HS-27A (cell line): ENCODE results near the gene C1orf115.
"Not testable (repeated sequence)": the region's sequence is repeated elsewhere in the genome, so short reads cannot be mapped to it uniquely, and the experiment has no call there.

Experiments
- DNase-seq: peaks from one replicate; pipeline ENCODE4 v3.0.0-alpha.2; 2012; ENCODE audit warnings: low read depth, missing footprints

The C1orf115 gene

DNA sequence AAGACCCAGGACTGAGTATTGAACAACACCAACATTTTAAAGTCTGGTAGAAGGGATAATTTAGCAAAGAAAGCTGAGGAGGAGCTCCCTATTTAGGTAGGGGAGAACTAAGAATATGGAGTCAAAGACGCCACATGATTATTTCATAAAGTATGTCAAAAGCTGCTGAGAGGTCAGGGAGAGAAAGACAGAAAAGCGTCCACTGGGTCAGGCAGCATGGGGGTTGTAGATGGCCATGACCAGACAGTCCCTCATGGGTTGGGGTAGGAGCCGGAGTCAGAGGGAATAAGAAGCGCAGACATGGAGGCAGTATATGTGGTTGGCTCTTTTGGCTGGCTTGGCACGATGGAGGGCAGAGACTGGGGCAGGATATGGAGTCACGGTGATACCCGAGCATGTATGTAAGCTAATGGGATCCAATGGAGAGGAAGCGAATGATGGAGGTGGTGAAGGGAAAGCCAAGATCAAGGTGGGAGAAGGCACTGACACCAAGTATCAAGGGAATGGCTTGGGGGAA is 4.8 kb downstream of the C1orf115 start:
- no peak for DNase-seq

DNA sequence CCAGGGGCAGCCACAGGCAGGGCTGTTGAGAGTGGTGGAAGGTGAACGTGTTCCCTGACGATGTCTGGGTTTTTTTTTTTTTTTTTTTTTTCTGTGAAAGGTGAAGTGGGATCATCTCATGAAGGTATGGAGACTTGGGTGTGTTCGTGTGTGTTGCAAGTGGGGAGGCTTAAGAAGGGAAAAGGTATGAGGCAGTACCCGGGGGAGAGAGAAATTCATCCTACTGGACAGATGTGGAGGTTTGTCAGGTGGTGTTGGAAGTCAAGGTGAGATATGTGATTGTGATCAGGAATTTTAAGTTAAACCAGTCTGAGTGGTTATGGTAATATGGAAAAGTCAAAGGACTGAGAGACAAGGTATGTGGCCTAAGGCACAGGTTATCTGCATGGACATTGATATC is 5.3 kb downstream of the C1orf115 start:
- DNase-seq, result no peak

DNA sequence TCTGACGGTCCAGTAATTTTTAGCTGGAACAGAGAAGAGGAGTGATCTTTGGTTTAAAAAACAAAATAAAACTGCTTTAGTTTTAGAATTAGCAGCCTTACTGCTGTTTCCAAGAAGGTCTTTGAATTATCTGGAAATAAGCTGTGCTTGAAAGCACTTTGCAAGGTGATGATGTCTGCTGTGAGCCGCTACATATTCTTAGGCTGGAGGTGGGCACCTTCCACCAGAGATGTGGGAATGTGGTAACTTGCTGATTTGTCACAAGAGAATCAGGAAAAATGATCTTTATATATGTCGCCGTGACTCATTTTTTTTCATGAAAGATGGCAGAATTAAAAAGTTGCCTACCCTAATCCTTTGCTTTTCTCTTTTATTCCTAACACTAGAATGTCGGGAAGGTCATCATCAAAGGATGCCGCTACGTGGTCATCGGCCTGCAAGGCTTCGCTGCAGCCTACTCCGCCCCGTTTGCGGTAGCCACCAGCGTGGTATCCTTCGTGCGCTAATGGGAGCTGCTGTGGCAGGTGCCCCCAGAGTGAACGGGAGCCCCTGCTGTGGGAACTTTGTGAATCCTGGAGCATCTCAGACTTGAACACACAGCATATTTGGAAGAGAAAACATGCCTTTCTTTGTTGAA is 6.2 kb downstream of the C1orf115 start:
- no peak for DNase-seq

DNA sequence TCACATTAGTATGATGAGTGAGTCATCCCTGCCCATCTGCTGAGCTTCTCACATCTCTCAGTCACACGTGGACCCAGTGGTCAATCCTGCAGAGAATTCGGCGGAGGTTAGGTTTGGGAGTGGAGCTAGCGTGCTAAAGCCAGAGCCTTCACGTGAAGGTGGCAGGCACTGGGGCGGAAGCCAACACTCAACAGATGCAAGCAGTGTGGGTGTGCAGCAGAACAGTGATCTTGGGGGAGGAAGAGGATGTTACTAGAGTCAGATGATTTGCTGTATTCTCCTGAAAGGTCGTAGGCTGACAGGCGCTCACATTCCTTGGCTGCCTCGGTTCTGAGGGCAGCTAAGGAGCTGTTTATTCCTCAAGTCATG is 6.7 kb downstream of the C1orf115 start:
- DNase-seq, result no peak

DNA sequence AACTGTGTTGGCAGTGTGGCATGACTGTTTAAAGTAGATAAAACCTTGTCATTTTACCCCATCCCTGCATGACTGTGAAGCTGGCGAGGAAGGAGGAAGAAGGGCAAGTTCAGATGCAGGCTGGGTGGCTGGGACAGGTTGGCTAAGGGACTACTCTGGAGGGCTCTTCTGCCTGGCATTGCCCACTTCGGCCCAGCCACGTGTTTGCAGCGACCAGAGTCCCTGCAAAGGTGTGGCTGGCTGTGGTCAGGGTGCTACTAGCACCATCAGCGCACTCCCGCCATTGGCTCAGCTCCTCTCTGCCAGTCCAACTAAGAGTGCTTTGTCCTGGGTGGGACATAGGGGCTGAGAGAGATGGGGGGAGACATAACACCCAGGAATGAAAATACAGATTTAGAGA is 7.2 kb downstream of the C1orf115 start:
- DNase-seq, result no peak

DNA sequence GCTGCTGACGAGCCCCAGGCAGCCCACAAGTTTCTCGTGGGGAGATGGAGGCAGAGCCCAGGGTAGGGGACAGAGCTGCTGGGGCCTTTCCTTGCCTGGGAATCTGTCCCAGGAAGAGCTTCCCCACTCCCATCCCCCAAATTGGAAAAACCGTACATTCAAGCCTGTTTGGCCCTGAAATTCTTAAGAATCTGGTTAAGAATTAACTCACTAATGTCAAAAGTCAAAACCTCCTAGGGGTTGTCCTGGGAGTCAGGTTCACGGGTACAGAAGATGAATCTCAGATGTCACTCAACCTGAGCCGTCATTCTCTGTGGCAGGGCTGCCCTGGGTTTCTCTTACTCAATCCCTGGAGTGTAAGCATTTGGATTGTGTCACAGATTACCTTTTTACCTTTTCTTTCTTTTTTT is 8.4 kb downstream of the C1orf115 start:
- no peak for DNase-seq

DNA sequence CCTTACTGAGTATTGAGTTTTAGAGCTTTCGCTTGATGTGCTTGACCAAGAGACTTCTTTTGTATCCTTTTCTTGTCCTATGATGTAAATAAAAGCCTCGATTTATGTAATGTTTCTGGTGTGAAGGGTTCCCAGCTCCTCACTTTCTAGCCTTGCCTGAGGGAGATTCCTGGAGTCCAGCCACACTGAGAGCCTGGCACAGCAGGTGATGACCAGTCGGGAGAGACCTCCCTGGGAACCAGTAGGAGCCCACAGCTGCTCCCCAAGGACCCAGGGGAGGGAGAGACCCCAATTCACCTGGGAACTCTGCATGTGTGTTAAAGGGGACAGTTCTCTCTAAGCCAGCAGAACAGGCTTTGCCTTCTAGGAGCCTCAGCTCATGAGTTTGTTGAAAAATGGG is 8.9 kb downstream of the C1orf115 start:
- no peak for DNase-seq

DNA sequence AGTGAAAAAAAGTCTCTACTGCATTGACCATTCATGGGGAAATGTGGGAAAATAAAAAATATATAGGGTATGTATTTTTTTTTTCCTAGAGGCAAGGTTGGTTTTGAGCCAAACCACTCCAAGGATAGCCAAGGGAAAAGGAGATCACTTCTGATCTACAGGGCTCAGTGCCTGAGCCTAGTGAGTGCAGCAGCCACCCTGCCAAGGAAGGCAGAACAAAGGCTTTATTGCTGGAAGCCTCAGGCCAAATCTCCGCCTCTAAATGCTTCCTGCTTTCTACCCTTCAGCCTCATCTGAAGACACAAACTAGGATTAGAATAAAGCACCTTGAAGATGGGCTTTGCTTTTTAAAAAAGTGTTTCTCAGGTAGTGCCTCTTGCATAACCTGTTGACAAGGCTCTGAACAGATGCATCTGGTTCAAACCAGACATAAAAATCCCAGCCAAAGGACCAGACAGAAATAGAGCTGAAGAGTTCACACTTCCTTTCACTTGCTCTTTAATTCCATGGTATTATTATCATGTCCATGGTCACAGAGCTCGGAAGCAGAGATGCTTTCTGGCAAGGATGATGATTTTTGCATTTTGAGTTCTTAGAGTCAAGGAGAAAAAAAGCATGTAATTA is 10.5 kb downstream of the C1orf115 start:
- DNase-seq, result no peak

DNA sequence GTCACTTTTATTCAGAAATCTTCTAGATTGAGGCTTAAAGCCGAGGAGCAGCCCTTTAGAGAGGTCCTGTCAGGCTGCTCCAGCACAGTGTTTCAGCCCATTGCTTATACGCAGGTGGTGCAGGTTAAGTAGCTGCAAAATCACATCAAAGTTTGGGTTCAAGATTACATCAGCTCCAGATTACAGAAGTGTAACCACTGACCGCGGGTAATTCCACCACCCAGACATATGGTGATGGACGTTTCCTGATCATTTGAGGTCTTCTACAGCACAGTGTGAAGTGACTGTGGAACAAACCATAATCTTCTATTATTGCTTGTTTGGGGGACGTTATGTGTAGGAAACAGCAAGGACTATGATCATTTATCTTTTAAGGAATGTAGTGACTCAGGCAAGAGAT is 11.8 kb downstream of the C1orf115 start:
- no peak for DNase-seq

DNA sequence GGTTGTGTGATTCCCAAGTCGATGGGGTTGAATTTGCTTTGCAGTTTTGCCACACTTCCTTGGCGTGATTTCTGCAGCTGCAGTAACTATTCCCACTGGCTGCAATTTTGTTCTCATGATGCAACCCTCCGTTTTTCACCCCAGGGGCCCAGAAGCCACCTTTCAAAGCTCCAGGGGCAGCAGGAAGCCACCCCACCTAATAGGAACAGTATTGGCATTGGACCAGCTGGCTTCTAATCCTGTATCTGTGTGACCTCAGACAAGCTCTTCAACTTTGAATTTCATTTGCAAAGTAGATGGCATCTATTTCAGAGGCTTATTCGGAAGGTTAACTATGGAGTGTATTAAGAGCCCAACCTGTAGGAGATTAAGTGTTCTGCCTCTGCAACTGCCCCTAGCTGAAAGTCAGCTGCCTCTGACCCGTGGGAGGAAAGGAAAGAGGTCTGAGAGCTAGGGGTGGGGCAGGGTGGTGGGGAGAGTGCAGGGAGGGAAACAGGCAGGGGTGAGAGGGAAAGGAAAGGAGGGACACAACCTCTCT is 12.6 kb downstream of the C1orf115 start:
- no peak for DNase-seq

DNA sequence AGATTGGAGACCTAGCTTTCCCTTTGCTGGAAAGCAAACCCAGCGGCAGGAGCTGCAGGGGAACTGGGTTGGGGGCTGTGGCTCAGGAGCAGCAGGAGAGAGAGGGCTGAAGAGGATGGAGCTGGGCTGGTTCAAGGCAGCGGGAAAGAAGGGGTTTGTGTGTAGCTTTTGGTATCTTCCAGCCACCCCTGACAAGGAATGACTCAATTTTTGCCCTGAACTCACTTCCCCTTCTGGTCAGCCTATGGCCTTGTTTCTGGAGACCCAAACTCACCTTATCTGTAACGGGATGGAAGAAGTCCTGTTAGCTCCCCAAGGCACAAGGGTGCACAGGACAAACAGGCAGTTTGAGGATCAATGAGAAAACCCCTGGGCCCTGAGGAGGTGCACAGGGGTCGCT is 13.1 kb downstream of the C1orf115 start:
- DNase-seq, result no peak

DNA sequence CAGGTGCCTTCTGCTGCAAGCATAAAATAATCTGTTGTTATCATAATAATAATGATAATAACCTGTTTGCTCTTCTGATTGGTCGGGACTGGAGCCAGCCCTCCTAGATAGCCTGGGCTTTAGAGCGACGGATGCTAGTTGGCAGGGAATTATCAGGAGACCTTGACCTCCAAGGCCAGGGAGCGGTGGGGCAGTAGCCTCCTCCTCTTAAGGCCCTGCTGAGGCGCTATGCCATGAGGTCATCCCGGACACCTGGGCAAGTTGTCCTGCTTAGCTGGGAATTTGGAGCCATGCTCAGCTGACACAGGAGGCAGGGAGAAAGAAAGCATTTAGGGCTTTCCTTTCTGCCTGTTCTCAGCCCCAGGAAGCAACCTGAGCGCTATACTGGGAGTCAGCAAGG is 15.6 kb downstream of the C1orf115 start:
- no peak for DNase-seq

DNA sequence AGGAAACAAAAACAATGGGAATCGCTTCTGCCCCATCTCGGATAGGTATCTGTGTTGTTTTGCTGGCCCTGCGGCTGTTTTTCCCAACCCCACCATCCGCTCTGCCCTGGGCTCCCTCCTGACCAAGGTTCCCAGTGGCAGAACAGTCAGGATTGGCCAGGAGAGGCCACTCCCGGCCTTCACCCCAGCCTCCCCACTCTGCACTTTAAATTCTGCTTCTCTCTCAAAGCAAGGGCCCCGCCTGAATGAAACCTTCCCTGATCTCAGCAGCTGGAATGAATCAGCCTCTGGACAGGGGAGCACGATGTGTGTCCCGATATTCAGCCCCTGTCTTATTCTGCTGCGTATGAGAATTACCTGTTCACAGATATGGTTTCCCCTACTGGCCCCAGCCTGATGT is 16.3 kb downstream of the C1orf115 start:
- DNase-seq, result no peak

DNA sequence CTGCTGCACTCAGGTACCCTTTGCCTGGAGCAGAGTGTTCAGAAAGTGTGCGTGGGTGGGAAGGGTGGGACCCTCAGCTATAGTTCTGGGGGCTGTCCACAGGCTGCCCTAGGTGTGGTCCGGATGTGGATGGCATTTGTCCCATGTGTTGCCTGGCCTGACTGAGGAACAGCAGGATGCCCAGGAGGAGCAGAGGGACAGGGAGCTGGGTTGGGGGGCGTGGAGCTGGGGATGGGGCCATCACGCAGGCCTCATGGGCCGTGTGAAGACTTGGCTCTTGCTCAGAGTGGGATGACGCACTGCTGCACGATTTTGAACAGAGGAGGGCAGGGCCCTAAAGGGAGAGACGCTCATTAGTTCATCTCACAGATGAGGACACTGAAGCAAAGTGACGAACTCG is 17.0 kb downstream of the C1orf115 start:
- no peak for DNase-seq

DNA sequence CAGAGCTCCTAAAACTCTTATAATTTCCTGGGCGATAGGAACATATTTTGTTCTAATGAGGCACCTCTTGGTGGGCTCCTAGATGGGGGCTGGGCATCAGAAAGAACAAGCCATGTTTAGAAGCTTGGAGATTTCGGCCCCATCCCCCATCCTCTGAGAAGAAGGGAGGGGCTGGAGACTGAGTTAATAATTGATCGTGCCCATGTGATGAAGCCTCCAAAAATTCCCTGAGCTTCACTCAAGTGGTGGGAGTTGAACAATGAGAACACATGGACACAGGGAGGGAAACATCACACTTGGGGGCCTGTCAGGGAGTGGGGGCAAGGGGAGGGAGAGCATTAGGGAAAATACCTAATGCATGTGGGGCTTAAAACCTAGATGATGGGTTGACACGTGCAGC is 18.1 kb downstream of the C1orf115 start:
- no peak for DNase-seq

DNA sequence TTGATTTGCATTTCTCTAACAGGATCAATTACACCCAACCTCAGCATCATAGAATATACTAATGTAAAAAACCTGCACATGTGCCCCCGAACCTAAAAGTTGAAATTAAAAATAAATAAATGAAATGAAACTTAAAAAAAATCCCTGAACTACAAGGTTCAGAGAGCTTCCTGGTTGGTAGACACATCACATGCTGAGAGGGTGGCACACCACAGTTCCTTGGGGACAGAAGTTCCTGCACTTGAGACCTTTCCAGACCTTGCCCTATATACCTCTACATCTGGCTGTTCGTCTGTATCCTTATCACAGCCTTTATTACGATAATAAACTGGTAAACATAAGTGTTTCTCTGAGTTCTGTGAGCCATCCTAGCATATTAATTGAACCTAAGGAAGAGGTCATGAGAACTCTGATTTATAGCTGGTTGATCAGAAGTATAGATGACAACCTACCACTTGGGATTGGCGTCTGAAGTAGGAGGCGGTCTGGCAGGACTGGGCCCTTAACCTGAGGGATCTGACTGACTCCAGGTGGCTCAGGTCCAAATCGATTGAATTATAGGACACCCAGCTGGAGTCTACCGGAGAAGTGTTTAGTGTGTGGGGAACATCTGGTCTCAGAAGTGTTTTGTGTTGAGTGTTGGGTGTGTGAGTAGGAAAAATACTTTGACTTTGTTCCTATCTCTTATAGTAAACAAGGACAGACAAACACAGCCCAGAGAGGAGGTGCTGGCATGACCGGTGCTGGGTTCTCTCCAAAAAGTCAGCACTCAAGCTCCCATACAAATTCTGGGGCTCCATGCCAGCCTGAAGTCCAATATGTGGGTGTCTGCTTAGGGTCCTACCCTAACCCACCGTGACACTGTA is 19.0 kb downstream of the C1orf115 start:
- no peak for DNase-seq

DNA sequence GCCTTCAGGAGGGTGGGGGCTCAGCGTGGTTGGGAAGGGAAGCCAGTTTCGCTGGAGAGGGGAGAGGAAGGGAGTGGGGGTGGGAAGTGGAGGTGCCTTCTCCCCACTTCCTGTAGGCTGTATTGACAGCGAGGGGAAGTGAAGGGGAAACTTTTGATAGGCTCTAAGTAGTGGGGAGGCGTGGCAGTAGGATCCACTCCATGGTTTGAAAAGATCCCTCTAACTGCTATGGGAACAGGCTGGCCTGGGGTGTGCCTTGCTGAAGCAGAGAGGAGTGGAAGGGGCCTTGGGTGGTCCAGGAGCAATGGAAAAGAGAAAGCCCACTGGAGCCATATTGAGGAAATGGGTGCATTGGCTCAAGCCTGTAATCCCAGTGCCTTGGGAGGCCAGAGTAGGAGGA is 20.2 kb downstream of the C1orf115 start:
- no peak for DNase-seq

DNA sequence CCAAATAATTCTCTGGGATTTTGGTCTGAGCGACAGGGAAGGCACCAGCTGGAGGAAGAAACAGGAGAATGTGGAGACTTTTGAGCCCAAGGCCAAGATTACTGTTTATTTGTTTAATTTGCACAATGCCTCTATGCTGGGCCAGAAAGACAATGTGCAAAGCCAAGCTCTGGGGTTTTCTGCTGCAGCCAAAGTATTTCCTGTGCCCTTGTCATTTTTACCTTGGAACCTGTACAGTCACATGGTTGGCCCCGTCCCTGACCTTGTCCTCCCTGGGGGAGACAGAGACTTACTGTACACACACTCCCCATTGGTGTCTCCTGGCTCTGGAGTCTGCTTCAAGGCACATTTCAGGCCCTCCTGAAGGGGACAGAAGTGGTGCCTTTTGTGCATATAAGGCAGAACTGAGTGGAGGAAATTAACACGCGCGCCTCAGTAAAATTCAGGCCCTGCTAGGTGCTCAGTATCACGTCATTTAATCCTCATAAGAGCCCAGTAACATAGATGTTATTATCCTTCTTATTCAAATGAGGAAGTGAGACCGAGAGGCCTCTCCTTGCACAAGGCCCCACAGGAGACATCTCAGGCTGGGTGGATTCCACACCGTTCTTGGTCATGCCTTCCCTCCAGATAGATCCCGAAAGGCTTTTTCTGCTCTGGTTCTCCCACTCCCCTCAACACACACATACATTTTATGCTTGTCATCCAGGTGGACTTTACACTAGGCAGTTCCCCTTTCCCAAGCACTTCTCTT is 21.1 kb downstream of the C1orf115 start:
- DNase-seq, result no peak

DNA sequence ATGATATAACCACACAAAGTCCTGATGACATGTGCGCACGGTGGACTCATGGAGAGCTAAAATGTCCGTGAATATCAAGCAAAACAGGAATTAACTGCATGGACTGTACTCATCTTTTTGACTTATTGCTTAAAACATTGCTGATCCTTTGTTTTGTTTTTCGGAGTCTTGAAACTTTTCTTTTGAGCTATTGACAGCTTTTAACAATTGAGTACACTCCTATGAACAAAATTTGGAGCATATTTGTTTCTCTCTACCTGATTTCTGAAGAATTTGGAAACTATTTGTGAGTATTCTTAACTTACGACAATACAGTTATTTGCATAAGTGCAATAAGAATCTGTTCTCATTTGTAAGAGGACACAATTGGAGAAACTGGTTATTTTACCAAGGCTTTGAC is 25.8 kb downstream of the C1orf115 start:
- not testable (repeated sequence) for DNase-seq

DNA sequence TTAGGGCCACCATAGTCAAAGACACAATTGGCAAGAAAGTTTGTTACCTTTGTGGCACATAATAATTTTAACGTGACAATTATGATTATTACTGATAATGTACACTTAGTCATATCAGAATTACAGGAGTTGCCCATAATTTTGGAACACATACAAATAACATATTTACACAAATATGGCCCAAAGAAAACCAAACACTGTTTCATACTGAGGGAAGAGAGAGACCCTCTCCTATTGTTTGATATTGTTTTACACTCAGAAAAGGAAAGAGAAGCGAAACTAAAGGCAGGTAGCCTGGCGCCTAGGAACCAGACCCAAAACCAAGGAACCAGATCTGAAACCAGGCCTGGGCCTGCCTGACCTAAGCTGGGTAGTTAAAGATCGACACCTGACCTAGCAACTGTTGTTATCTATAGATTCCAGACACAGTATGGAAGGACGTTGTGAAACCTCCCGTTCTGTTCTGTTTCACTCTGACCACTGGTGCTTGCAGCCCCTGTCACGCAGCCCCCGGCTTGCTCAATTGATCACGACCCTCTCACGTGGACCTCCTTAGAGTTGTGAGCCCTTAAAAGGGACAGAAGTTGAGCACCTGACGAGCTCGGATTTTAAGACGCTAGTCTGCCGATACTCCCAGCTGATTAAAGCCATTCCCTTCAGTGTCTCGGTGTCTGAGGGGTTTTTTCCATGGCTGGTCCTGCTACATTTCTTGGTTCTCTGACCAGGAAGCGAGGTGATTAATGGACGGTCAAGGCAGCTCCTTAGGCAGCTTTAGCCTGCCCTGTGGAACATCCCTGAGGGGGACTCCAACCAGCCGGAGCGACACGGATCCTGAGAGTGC is 27.9 kb downstream of the C1orf115 start:
- DNase-seq, result no peak

DNA sequence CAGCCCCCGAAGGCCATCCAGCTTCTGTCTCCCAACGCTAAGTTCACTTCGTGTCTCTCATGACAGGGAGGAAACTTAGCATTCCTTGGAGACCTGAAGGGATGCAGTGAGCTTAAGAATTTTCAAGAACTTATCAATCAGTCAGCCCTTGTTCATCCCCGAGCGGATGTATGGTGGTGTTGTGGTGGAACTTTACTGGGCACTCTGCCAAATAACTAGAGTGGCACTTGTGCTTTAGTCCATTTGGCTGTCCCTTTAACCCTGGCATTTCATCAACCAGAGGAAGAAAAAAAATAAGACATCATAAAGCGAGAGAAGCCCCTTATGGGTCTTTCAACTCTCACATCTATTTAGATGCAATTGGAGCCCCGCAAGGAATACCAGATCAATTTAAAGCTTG is 31.1 kb downstream of the C1orf115 start:
- DNase-seq, result not testable (repeated sequence)
